Mesothelial cell of epicardium (in vitro differentiated cells): Measurements from ENCODE around the gene KRT6A. TPM values are rescaled to one million over a fixed set of nuclear protein-coding genes. Genes with fewer than 3 reads are reported as not detected.
"Not testable (repeated sequence)": the region's sequence is repeated elsewhere in the genome, so short reads cannot be mapped to it uniquely, and the experiment has no call there.

Experiments used
- DNase-seq, 2 experiments: peaks; one replicate each; pipeline ENCODE4 v3.0.0; 2021; ENCODE audit warnings: low spot score in 2 of 2; ENCODE audit not compliant: unreplicated experiment in 2 of 2
- H3K27ac Mint-ChIP-seq: 2 replicates; pipeline ENCODE4 v1.8.0; 2021; ENCODE audit warnings: mixed read lengths
- H3K27me3 Mint-ChIP-seq: 2 replicates; pipeline ENCODE4 v1.8.0; 2021; ENCODE audit warnings: low read depth, mixed read lengths
- H3K36me3 Mint-ChIP-seq: 2 replicates; pipeline ENCODE4 v1.8.0; 2021; ENCODE audit warnings: mixed read lengths
- H3K4me1 Mint-ChIP-seq: 2 replicates; pipeline ENCODE4 v1.8.0; 2021; ENCODE audit warnings: mixed read lengths
- H3K4me3 Mint-ChIP-seq: 2 replicates; pipeline ENCODE4 v1.8.0; 2021; ENCODE audit warnings: mild to moderate bottlenecking, moderate library complexity, mixed read lengths
- H3K9me3 Mint-ChIP-seq: 2 replicates; pipeline ENCODE4 v1.8.0; 2021; ENCODE audit warnings: mixed read lengths
- total RNA-seq: library from RNA; stranded (reverse); gene quantifications from 3 replicates; pipeline ENCODE4 v1.2.1, GENCODE V29; 2021
- TF ChIP-seq, protein P1 (sequence below): fragments of 200-600 bp; sonication (generic); IDR thresholded peaks from one replicate; pipeline ENCODE4 v1.5.0; 2021; ENCODE audit warnings: antibody characterized with exemption; ENCODE audit not compliant: unreplicated experiment

KRT6A gene
- total RNA-seq, 1 donor from 2014 or later: 1.2 TPM

DNA sequence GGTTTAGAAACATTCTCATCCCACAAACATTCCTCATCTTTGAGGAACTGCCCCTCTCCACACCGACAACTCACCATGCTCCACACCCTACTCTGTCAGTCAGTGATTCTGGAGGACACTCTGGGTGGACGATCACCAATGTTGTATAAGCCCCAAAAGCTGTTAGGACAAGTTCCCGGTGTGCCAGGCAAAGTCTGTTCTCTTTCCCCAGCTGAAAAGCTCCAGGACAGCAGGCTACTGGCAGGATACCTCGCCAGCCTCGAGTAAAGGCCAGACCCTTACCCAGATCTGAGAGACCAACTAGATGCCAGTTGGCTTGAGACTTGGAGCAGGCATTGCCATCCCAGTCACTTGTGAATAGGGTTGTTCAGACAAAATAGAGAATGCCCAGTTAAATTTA, 15.2 kb upstream of the KRT6A start:
- DNase-seq: no peak
- Mint-ChIP-seq H3K36me3 (no peaks in the 10 kb centered on the region), H3K4me3 (no peak overlapping the region), H3K27ac (no peak overlapping the region), H3K9me3 (peaks cover 10% of the 10 kb centered on the region), H3K27me3 (peaks cover 10% of the 10 kb centered on the region), H3K4me1 (no peaks in the 10 kb centered on the region)
- TF ChIP-seq, protein P1, sequence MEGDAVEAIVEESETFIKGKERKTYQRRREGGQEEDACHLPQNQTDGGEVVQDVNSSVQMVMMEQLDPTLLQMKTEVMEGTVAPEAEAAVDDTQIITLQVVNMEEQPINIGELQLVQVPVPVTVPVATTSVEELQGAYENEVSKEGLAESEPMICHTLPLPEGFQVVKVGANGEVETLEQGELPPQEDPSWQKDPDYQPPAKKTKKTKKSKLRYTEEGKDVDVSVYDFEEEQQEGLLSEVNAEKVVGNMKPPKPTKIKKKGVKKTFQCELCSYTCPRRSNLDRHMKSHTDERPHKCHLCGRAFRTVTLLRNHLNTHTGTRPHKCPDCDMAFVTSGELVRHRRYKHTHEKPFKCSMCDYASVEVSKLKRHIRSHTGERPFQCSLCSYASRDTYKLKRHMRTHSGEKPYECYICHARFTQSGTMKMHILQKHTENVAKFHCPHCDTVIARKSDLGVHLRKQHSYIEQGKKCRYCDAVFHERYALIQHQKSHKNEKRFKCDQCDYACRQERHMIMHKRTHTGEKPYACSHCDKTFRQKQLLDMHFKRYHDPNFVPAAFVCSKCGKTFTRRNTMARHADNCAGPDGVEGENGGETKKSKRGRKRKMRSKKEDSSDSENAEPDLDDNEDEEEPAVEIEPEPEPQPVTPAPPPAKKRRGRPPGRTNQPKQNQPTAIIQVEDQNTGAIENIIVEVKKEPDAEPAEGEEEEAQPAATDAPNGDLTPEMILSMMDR: no peak

GRCh38 chr12:52506858-52507715, 14.0 kb upstream of the KRT6A start:
- Mint-ChIP-seq H3K9me3 (peaks cover 18% of the 10 kb centered on the region), H3K27me3 (peaks cover 4% of the 10 kb centered on the region), H3K36me3 (no peaks in the 10 kb centered on the region), H3K4me1 (no peaks in the 10 kb centered on the region), H3K27ac (no peak overlapping the region), H3K4me3 (no peak overlapping the region)
- no peak for DNase-seq
- TF ChIP-seq, protein P1: peak; percentile 63

DNA sequence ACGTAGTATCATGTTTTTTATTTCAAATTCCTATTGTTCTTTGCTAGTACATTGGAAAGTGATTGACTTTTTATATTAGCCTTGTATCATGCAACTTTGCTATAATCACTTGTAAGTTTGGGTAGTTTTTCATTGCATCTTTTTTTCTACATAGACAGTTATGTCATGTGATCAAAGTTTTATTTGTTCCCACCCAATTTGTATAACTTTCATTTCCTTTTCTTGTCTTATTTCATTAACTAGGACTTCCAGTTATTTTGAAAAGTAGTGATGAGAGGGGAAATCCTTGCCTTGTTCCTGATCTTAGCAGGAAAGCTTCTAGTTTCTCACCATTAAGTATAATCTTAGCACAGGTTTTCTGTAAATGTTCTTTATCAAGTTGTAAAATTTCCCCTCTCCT, 9.8 kb upstream of the KRT6A start:
- TF ChIP-seq, protein P1: no peak
- Mint-ChIP-seq H3K27me3 (peaks cover 5% of the 10 kb centered on the region), H3K27ac (no peak overlapping the region), H3K36me3 (no peaks in the 10 kb centered on the region), H3K4me1 (no peaks in the 10 kb centered on the region), H3K9me3 (peaks cover 20% of the 10 kb centered on the region), H3K4me3 (no peak overlapping the region)
- no peak for DNase-seq

GRCh38 chr12:52501490-52501889, 8.4 kb upstream of the KRT6A start:
- H3K4me1 Mint-ChIP-seq: peaks cover 4% of the 10 kb centered on the region
- H3K27me3 Mint-ChIP-seq: peaks cover 1% of the 10 kb centered on the region
- DNase-seq: no peak
- no peak overlapping the region for H3K27ac Mint-ChIP-seq
- H3K4me3 Mint-ChIP-seq: no peak overlapping the region
- H3K9me3 Mint-ChIP-seq: peaks cover 20% of the 10 kb centered on the region
- H3K36me3 Mint-ChIP-seq: no peaks in the 10 kb centered on the region
- TF ChIP-seq, protein P1: no peak

- not testable (repeated sequence) for H3K27me3 Mint-ChIP-seq, H3K36me3 Mint-ChIP-seq, DNase-seq, H3K4me3 Mint-ChIP-seq, H3K27ac Mint-ChIP-seq
- Mint-ChIP-seq H3K9me3 (peaks cover 20% of the 10 kb centered on the region), H3K4me1 (peaks cover 14% of the 10 kb centered on the region)
These were observed 7.5 kb upstream of the KRT6A start for GRCh38 chr12:52500574-52500973.

- H3K9me3 Mint-ChIP-seq: peaks cover 20% of the 10 kb centered on the region
- DNase-seq: no peak
- no peak overlapping the region for H3K4me3 Mint-ChIP-seq
- TF ChIP-seq, protein P1: no peak
- H3K27me3 Mint-ChIP-seq: peaks cover 1% of the 10 kb centered on the region
- peaks cover 20% of the 10 kb centered on the region for H3K4me1 Mint-ChIP-seq
- H3K36me3 Mint-ChIP-seq: no peaks in the 10 kb centered on the region
- H3K27ac Mint-ChIP-seq: no peak overlapping the region
These were observed 6.9 kb upstream of the KRT6A start for GRCh38 chr12:52499806-52500560.
